Epidermal melanocyte (primary cell): ENCODE measurements around the gene PBX1.
"Not testable (repeated sequence)": the region's sequence is repeated elsewhere in the genome, so short reads cannot be mapped to it uniquely, and the experiment has no call there.

Experiments
- DNase-seq: peaks from one replicate; pipeline ENCODE4 v3.0.0; 2011; ENCODE audit warnings: low spot score; ENCODE audit not compliant: insufficient read length

Gene PBX1

DNA sequence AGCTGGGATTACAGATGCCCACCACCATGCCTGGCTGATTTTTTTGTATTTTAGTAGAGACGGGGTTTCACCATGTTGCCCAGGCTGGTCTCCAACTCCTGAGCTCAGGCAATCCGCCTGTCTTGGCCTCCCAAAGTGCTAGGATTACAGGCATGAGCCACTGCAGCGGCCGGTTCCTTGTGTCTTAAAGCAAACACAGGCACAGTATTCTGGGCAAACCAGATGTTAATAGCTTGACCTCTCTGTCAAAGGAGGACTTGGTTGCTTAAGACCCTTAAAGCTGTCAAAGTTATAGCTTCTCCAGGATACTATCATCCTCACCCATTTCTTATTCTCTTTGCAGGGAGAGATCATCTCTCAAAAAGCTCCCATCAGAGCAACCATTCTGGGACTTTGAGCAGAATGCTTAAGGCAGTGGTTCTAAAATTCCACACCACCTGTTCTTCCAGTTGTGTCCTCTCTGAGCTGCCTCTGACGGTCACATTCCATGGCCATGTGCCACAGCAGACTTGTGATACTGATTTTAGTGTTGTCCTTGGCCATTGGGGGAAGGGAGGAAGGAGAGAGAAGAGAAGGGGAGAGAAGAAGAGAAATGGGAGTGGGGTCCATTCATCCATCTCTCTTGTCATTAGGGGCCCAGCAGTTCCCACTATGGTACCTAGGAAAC lies 81.8 kb downstream of the PBX1 start:
- no peak for DNase-seq

- no peak for DNase-seq
Observed at GRCh38 chr1:164641353-164641730, 82.4 kb downstream of the PBX1 start.

- DNase-seq: no peak
Observed at GRCh38 chr1:164643018-164643417, 84.0 kb downstream of the PBX1 start.

- DNase-seq: no peak
Observed at GRCh38 chr1:164644268-164644667, 85.3 kb downstream of the PBX1 start.

DNA sequence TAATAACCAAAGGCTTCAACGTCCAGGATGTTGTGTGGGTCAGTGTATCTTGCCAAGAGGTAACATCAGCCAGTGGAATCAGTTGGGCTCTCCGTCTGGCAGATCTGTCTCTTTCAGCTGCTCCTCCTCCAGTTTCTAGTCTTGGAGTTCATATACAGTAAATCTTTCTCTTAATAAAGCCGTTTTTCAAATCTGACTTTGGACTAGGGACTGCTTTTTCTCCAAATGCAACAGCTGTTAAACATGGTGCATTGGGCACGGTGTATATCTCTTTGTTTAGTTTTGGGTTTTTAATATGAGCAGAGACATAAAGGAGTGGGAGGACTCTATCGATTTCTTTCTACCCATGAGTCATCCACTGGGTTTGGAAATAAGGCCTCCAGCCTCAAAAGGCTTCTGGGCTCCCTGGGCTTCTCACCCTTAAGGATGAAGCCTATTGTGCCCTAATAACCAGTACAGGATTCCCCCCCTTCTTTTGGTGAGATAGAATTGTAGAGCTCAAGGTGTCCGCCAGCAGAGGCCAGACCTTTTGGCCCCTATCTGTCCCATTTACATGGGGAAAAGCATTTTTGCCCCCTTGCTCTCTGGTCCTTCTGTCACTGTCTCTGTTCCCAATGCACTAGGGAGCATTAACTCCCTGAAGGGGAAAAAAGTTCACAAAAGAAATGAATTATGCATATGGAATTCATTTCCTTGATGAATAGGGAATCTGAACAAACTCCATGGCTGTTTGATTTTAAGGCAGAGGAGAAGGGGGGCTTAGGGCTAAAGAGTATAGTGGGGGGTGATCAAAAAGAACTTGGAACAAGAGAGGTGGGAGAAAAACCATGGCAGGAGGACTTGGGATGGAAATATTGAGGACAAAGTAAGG lies 86.0 kb downstream of the PBX1 start:
- peak; percentile 36 for DNase-seq

- no peak for DNase-seq
Observed at GRCh38 chr1:164645921-164646320, 86.9 kb downstream of the PBX1 start.

GRCh38 chr1:164647211-164647610 lies 88.2 kb downstream of the PBX1 start:
- DNase-seq: no peak

DNA sequence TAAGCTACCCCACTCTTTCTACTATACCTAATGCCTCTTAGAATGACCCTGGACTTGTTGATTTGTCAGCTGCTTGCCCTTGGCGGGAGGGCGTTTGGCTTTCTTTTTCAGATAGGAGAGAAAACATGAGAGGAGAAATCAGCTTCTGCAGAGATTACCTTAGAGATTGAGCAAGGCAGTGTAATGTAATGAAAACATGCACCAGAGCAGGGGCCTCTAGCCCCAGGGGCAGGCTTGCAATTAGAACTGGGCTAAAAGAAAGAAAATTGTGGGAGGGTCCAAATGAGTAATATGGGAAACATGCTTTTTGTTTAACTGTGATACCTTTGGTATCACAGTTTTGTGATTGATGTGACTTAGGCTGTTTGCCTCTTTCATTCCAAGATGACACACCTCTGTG lies 89.7 kb downstream of the PBX1 start:
- no peak for DNase-seq

DNA sequence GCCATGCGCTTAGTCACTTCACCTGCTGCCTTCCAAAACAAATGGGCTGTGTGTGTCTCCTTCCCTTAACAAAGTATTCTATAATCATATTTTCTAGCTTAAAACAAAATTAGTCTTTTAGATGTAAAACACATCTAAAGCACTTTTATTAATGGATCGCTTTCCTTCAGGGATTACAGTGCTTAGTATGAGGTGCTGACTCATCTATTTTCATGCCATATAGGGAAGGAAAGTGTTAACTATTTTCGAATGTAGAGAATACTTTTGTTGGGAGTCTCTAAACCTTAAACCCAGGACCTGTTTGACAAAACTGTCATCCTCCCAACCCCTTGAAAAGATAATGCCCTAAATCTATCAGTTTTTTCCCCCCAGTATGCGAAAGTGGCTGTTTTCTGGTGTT lies 90.2 kb downstream of the PBX1 start:
- no peak for DNase-seq

- DNase-seq: no peak
Observed at GRCh38 chr1:164650531-164650930, 91.5 kb downstream of the PBX1 start.

DNA sequence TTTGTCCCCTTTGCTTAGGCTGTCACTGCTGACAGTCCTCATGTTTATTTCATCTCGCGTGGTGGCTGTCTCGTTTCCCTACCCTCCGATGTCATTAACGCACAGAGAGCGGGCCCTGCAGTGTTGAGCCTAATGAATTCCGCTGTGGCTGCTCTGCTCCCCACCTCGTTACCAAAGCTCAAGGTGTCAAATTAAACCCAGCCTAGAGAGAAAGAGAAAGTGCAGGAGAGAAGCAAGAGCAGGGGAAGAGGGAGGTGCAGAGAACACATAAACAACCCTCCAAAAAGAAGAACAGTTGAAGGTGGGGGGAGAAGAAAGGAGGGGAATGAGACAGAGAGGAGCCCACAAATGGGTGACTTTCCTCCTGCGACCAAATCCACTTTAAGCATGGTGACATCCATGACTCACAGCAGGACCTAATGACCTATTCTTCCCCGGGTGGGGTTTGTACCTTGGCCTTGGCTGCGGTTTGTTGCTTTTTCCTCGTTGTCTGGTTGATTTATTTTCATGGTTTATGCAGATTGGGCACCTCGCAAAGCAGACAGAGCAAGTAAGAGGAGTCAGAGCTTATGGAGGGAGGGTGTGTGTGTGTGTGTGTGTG lies 92.5 kb downstream of the PBX1 start:
- DNase-seq: no peak

DNA sequence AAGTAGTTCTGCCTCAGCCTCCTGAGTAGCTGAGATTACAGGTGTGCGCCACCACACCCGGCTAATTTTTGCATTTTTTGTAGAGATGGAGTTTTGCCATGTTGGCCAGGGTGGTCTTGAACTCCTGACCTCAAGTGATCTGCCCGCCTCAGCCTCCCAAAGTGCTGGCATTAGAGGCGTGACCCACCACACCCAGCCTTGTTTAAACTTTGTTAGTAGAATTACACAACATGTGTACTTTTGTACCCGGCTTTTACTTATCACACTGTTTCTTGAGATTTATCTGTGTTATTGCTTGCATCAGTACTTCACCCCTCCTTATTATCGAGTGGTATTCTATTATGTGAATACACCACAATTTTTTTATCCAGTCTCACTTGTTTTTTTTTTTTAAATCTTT lies 94.0 kb downstream of the PBX1 start:
- DNase-seq: not testable (repeated sequence)

- DNase-seq: no peak
Observed at GRCh38 chr1:164653705-164654104, 94.7 kb downstream of the PBX1 start.

DNA sequence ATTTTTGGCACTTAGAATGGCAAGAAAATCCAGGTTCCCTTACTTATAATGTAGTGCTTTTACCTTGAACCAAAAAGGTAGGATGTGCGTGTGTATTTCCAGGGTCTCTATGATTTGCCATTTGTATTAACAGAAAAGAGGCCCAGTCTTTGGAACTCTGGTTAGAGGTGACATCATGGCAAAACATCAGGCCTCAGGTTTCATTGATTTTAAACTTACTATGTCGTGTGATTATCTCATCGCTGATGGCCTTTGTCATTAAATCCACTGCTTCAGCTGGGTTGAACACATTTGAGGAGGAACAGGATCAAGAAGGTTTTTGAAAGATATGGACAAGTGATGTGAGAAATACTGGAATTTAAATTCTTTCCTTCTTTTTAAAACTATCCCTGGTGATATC lies 95.2 kb downstream of the PBX1 start:
- no peak for DNase-seq

GRCh38 chr1:164658864-164659263 lies 99.9 kb downstream of the PBX1 start:
- DNase-seq: no peak

- DNase-seq: no peak
Observed at GRCh38 chr1:164659621-164660411, 100.8 kb downstream of the PBX1 start.

GRCh38 chr1:164660412-164660772 lies 101.4 kb downstream of the PBX1 start:
- DNase-seq: no peak

DNA sequence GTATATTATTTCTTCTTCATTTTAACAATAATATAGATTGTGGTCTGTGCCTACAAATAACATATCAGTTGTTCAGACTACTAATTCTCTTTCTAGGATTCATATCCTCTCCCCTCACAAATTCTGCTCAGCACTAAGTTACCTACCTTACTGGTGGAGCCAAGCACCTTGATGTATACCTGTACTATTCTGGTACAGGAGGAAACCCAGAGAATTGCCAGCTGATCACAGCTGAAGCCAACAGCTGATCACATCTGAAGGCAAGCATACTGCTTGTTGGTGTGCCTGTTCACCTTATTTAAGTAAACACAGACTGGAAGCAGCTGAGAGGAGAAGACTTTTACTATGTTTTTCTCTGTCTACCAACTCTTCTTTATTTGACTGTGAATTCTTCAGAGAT lies 101.8 kb downstream of the PBX1 start:
- no peak for DNase-seq

DNA sequence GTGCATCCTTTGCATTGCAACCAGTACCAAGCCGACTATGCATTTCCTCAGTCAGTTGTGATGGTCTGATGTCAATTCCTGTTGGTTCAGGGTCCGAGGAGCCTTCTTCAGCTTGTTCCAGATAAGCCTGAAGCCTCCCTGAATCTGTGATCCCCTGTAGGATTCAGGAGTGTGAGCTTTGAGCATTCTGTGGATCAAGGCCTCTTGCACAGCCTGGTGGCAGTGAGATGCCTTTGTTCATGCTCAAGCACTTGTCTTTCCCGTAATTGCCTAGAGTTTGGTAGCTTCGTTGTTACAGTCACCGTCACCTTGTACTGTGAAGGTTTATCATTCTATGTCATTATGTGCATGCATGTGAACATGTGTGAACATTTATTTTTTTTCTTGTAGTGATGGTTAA lies 103.5 kb downstream of the PBX1 start:
- no peak for DNase-seq

GRCh38 chr1:164662955-164663354 lies 104.0 kb downstream of the PBX1 start:
- DNase-seq: no peak

GRCh38 chr1:164664127-164664526 lies 105.1 kb downstream of the PBX1 start:
- DNase-seq: no peak

DNA sequence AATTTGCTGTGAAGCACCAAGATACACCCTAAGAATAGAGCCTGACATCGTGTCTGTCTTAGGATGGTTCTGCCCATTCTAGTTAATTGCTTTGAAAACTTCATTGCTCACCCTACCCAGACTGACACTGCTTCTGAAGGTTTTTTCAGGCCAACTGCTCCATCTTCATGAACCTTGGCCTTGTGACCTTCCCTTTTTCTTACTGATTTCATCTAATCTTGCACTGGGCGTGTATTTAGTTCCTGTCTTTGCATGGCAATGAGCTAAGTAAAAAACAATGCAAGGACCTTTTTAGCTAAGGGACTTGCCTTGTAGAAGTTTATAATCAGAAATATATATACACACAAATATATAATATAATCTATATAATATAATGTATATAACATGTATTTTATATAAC lies 108.0 kb downstream of the PBX1 start:
- DNase-seq: no peak
